ENCODE measurements around the gene AZU1. TPM values are rescaled to one million over a fixed set of nuclear protein-coding genes. Genes with fewer than 3 reads are reported as not detected.

Gene AZU1
- total RNA-seq, 2 experiments from 2014 or later: not detected

DNA sequence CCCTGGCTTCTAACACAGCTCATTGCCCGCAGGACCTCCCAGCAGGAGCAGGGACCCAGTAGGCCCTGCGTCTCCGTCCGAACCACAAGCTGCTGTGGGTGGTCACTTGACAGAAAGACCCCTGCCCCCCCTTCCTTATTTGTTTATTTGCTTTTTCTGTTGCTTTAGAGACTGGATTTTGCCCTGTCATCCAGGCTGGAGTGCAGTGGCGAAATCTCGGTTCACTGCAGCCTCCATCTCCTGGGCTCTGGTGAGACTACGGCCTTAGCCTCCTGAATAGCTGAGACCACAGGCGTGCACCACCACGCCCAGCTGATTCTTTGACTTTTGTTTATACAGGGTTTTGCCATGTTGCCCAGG, 38.0 kb upstream of the AZU1 start:
- ChIA-PET POLR2A (interaction anchor here (1.3 kb wide), 1 partner anchor 15 kb away, joined by 3 read pairs; no protein-coding TSS in a partner anchor), CTCF (no interaction called here)
- no peak overlapping the region for H3K27ac Mint-ChIP-seq
- H3K27me3 Mint-ChIP-seq: peaks cover 2% of the 10 kb centered on the region
- H3K4me1 Mint-ChIP-seq (ENCODE audit: low read depth): no peaks in the 10 kb centered on the region
- no peaks in the 10 kb centered on the region for H3K9me3 Mint-ChIP-seq
- DNase-seq: no peak
- no peak overlapping the region for H3K4me3 Mint-ChIP-seq
- intact Hi-C loops (cut with micrococcal nuclease): no loop called here
- ATAC-seq: no peak
- TF ChIP-seq, protein P1, sequence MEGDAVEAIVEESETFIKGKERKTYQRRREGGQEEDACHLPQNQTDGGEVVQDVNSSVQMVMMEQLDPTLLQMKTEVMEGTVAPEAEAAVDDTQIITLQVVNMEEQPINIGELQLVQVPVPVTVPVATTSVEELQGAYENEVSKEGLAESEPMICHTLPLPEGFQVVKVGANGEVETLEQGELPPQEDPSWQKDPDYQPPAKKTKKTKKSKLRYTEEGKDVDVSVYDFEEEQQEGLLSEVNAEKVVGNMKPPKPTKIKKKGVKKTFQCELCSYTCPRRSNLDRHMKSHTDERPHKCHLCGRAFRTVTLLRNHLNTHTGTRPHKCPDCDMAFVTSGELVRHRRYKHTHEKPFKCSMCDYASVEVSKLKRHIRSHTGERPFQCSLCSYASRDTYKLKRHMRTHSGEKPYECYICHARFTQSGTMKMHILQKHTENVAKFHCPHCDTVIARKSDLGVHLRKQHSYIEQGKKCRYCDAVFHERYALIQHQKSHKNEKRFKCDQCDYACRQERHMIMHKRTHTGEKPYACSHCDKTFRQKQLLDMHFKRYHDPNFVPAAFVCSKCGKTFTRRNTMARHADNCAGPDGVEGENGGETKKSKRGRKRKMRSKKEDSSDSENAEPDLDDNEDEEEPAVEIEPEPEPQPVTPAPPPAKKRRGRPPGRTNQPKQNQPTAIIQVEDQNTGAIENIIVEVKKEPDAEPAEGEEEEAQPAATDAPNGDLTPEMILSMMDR (IDR thresholded peaks at IDR 0.05): no peak
- no peaks in the 10 kb centered on the region for H3K36me3 Mint-ChIP-seq (ENCODE audit: low read depth)

DNA sequence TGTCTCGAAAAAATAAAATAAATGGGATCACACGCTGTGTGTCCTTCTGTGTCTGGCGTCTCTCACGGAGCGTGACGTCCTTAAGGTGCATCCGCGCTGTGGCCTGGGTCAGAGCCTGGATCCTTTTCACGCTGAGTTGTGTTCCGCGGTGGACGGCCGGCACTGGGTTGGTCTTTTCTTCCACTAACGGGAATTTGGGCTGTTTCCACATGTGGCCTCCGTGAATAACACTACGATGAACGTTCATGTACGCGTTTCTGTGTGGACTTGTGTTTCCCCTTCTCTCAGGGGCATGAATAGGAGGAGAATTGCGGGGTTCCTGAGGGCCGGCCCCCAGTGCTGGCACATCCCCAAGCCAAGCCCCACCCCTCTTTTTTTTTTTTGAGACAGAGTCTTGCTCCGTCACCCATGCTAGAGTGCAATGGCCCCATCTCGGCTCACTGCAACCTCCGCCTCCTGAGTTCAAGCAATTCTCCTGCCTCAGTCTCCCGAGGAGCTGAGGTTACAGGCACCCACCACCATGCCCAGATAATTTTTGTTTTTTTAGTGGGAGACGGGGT, 36.5 kb upstream of the AZU1 start:
- no peak for DNase-seq
- Mint-ChIP-seq H3K9me3 (no peaks in the 10 kb centered on the region), H3K4me3 (no peak overlapping the region), H3K27me3 (peaks cover 2% of the 10 kb centered on the region), H3K27ac (no peak overlapping the region), H3K4me1 (ENCODE audit: low read depth) (no peaks in the 10 kb centered on the region), H3K36me3 (ENCODE audit: low read depth) (no peaks in the 10 kb centered on the region)
- CTCF ChIA-PET: no interaction called here
- ATAC-seq: no peak
- POLR2A ChIA-PET: no interaction called here
- intact Hi-C loops (cut with micrococcal nuclease): no loop called here
- TF ChIP-seq, protein P1 (IDR thresholded peaks at IDR 0.05): no peak

DNA sequence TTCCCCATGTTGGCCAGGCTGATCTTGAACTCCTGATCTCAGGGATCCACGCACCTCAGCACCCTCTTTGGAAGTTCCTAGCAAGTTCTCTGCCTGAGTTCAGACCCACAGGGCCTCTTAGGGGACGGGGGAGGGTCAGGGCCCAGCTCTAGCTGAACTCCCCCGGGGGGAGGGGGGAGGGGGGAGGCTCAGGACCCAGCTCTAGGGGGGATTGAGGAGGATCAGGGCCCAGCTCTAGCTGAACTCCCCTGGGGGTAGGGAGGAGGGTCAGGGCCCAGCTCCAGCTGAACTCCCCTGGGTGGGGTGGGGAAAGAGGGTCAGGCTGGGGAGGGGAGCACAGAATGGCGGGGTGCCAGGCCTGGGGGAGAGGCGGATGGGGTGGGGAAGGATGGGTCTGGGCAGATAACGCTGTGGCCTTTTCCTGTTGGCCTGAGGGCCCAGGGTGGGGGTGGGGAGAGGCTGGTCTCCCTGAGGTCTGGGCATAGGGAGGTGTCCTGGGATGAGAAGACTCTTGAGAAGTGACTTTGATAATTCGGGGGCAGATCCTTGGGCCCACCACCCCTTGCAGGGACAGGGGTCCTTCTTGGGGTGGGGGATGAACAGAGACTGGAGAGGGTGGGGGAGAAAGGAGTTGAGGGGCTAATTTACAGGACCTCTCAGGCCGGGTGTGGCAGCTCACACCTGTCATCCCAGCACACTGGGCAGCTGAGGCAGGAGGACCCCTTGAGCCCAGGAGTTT, 35.9 kb upstream of the AZU1 start:
- ChIA-PET CTCF (interaction anchor here (0.6 to 0.7 kb wide), 2 partner anchors 21 to 65 kb away, joined by 3 read pairs; no protein-coding TSS in a partner anchor), POLR2A (no interaction called here)
- Mint-ChIP-seq H3K27me3 (peaks cover 2% of the 10 kb centered on the region), H3K4me1 (ENCODE audit: low read depth) (no peaks in the 10 kb centered on the region), H3K4me3 (no peak overlapping the region), H3K27ac (no peak overlapping the region), H3K9me3 (no peaks in the 10 kb centered on the region), H3K36me3 (ENCODE audit: low read depth) (peaks cover 2% of the 10 kb centered on the region)
- no peak for ATAC-seq
- TF ChIP-seq, protein P1 (IDR thresholded peaks at IDR 0.05): no peak
- DNase-seq: no peak
- intact Hi-C loops (cut with micrococcal nuclease): no loop called here

DNA sequence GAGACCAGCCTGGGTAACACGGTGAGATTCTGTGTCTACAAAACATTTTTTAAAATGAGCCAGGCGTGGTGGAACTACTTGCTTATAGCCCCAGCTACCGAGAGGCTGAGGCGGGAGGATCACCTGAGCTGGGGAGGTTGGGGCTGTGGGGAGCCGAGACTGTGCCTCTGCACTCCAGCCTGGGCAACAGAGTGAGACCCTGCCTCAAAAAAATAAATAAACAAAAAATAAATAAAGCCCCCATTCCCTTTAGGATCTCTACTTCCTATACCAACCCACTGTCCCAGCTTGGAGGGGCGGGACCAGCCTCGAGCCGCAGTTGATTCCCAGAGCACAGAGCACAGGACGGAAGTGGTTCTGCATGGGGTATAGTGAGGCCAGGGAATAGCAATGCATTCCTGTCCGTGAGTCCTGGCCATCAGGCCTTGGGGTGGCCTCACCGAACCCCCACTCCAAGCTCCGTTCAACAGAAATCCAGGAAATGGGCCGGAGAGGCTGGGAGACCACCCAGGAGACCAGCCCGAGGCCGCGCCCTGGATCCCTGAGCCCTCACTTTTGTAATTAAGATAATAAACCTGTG, 35.2 kb upstream of the AZU1 start:
- no peak overlapping the region for H3K4me3 Mint-ChIP-seq
- TF ChIP-seq, protein P1 (IDR thresholded peaks at IDR 0.05): no peak
- no peak overlapping the region for H3K27ac Mint-ChIP-seq
- H3K9me3 Mint-ChIP-seq: no peaks in the 10 kb centered on the region
- ChIA-PET POLR2A (no interaction called here), CTCF (interaction anchor here (0.6 to 0.7 kb wide), 2 partner anchors 21 to 64 kb away, joined by 3 read pairs; no protein-coding TSS in a partner anchor)
- DNase-seq (no peak), ATAC-seq (no peak)
- H3K27me3 Mint-ChIP-seq: peaks cover 2% of the 10 kb centered on the region
- intact Hi-C loops (cut with micrococcal nuclease): no loop called here
- H3K4me1 Mint-ChIP-seq (ENCODE audit: low read depth): no peaks in the 10 kb centered on the region
- peaks cover 2% of the 10 kb centered on the region for H3K36me3 Mint-ChIP-seq (ENCODE audit: low read depth)

DNA sequence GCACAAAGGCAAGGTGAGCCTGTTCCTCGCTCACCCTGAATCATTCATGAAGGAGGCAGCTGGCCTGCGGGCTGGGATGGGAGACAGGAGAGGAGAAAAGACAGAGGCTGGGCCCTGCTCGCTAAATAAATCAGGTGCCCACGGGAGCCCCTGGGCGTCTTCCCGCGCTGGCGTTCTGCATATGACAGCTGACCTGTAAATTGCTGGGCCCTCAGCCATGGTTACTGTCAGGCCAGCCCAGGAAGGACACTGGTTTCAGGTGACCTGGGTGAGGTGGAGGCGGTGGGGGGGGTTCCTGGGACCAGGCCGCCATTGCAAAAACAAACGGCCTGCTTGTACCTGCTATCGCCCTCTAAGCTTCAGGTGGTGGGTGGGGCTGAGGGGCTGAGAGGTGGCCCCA, 33.8 kb upstream of the AZU1 start:
- H3K9me3 Mint-ChIP-seq: no peaks in the 10 kb centered on the region

More for the DNA sequence above, 33.8 kb upstream of the AZU1 start:
- peaks cover 2% of the 10 kb centered on the region for H3K27me3 Mint-ChIP-seq
- no peak overlapping the region for H3K4me3 Mint-ChIP-seq
- no peak for ATAC-seq
- ChIA-PET POLR2A (no interaction called here), CTCF (no interaction called here)
- no peak for DNase-seq
- H3K27ac Mint-ChIP-seq: no peak overlapping the region
- TF ChIP-seq, protein P1 (IDR thresholded peaks at IDR 0.05): no peak
- H3K4me1 Mint-ChIP-seq (ENCODE audit: low read depth): no peaks in the 10 kb centered on the region
- peaks cover 8% of the 10 kb centered on the region for H3K36me3 Mint-ChIP-seq (ENCODE audit: low read depth)
- intact Hi-C loops (cut with micrococcal nuclease): no loop called here

All from activated CD8-positive, alpha-beta T cell treated with anti-CD3 and anti-CD28 coated beads for 36 hours (primary cell).